ENCODE measurements around the gene RCOR1.
"Not testable (repeated sequence)": the region's sequence is repeated elsewhere in the genome, so short reads cannot be mapped to it uniquely, and the experiment has no call there.

Gene RCOR1

GRCh38 chr14:102608064-102608446 is 15.6 kb downstream of the RCOR1 start:
- H3K9ac ChIP-seq (ENCODE audit: low read depth in 1 of 2, low read length in 2 of 2), result no peak overlapping the region
- H3K4me1 ChIP-seq (ENCODE audit: control insufficient read depth in 1 of 2, insufficient read depth in 2 of 2, low read length in 2 of 2), result peaks cover 0 to 12% of the 10 kb centered on the region in 2 donors
- H3K27me3 ChIP-seq (ENCODE audit: control insufficient read depth in 1 of 2, insufficient read depth in 2 of 2, low read length in 2 of 2), result no peaks in the 10 kb centered on the region

GRCh38 chr14:102610968-102611811 is 18.7 kb downstream of the RCOR1 start:
- Histone ChIP-seq H3K4me3 (ENCODE audit: low read depth in 1 of 2, low read length in 2 of 2) (no peak overlapping the region), H3K27ac (ENCODE audit: low read depth, low read length) (no peak overlapping the region), H3K4me1 (ENCODE audit: control insufficient read depth in 1 of 2, insufficient read depth in 2 of 2, low read length in 2 of 2) (peaks cover 0 to 5% of the 10 kb centered on the region in 2 donors), H3K36me3 (ENCODE audit: control insufficient read depth in 1 of 2, insufficient read depth in 2 of 2, low read length in 2 of 2) (no peaks in the 10 kb centered on the region), H3K9me3 (ENCODE audit: control insufficient read depth in 1 of 2, low read length in 2 of 2) (no peaks in the 10 kb centered on the region), H3K9ac (ENCODE audit: low read depth in 1 of 2, low read length in 2 of 2) (no peak overlapping the region), H3K27me3 (ENCODE audit: control insufficient read depth in 1 of 2, insufficient read depth in 2 of 2, low read length in 2 of 2) (no peaks in the 10 kb centered on the region)

More at GRCh38 chr14:102608064-102608446, 15.6 kb downstream of the RCOR1 start:
- Histone ChIP-seq H3K36me3 (ENCODE audit: control insufficient read depth in 1 of 2, insufficient read depth in 2 of 2, low read length in 2 of 2) (no peaks in the 10 kb centered on the region), H3K27ac (ENCODE audit: low read depth, low read length) (no peak overlapping the region), H3K9me3 (ENCODE audit: control insufficient read depth in 1 of 2, low read length in 2 of 2) (no peaks in the 10 kb centered on the region), H3K4me3 (ENCODE audit: low read depth in 1 of 2, low read length in 2 of 2) (no peak overlapping the region)

GRCh38 chr14:102616318-102616717 is 23.9 kb downstream of the RCOR1 start:
- Histone ChIP-seq H3K9me3 (ENCODE audit: control insufficient read depth in 1 of 2, low read length in 2 of 2) (no peaks in the 10 kb centered on the region), H3K27me3 (ENCODE audit: control insufficient read depth in 1 of 2, insufficient read depth in 2 of 2, low read length in 2 of 2) (no peaks in the 10 kb centered on the region), H3K36me3 (ENCODE audit: control insufficient read depth in 1 of 2, insufficient read depth in 2 of 2, low read length in 2 of 2) (no peaks in the 10 kb centered on the region), H3K9ac (ENCODE audit: low read depth in 1 of 2, low read length in 2 of 2) (no peak overlapping the region), H3K27ac (ENCODE audit: low read depth, low read length) (no peak overlapping the region), H3K4me3 (ENCODE audit: low read depth in 1 of 2, low read length in 2 of 2) (no peak overlapping the region), H3K4me1 (ENCODE audit: control insufficient read depth in 1 of 2, insufficient read depth in 2 of 2, low read length in 2 of 2) (peaks cover 9 to 12% of the 10 kb centered on the region in 2 donors)

- Histone ChIP-seq H3K9ac (ENCODE audit: low read depth in 1 of 2, low read length in 2 of 2) (no peak overlapping the region), H3K4me1 (ENCODE audit: control insufficient read depth in 1 of 2, insufficient read depth in 2 of 2, low read length in 2 of 2) (peaks cover 8 to 9% of the 10 kb centered on the region in 2 donors), H3K27ac (ENCODE audit: low read depth, low read length) (no peak overlapping the region)
Observed at GRCh38 chr14:102616799-102617198, 24.4 kb downstream of the RCOR1 start.

GRCh38 chr14:102619012-102619411 is 26.6 kb downstream of the RCOR1 start:
- H3K9me3 ChIP-seq (ENCODE audit: control insufficient read depth in 1 of 2, low read length in 2 of 2); H3K27ac ChIP-seq (ENCODE audit: low read depth, low read length); H3K9ac ChIP-seq (ENCODE audit: low read depth in 1 of 2, low read length in 2 of 2); H3K4me3 ChIP-seq (ENCODE audit: low read depth in 1 of 2, low read length in 2 of 2); H3K4me1 ChIP-seq (ENCODE audit: control insufficient read depth in 1 of 2, insufficient read depth in 2 of 2, low read length in 2 of 2); H3K27me3 ChIP-seq (ENCODE audit: control insufficient read depth in 1 of 2, insufficient read depth in 2 of 2, low read length in 2 of 2); H3K36me3 ChIP-seq (ENCODE audit: control insufficient read depth in 1 of 2, insufficient read depth in 2 of 2, low read length in 2 of 2): not testable (repeated sequence)

More at GRCh38 chr14:102616799-102617198, 24.4 kb downstream of the RCOR1 start:
- H3K27me3 ChIP-seq (ENCODE audit: control insufficient read depth in 1 of 2, insufficient read depth in 2 of 2, low read length in 2 of 2), result no peaks in the 10 kb centered on the region
- H3K9me3 ChIP-seq (ENCODE audit: control insufficient read depth in 1 of 2, low read length in 2 of 2), result no peaks in the 10 kb centered on the region
- no peaks in the 10 kb centered on the region for H3K36me3 ChIP-seq (ENCODE audit: control insufficient read depth in 1 of 2, insufficient read depth in 2 of 2, low read length in 2 of 2)
- H3K4me3 ChIP-seq (ENCODE audit: low read depth in 1 of 2, low read length in 2 of 2), result no peak overlapping the region

DNA sequence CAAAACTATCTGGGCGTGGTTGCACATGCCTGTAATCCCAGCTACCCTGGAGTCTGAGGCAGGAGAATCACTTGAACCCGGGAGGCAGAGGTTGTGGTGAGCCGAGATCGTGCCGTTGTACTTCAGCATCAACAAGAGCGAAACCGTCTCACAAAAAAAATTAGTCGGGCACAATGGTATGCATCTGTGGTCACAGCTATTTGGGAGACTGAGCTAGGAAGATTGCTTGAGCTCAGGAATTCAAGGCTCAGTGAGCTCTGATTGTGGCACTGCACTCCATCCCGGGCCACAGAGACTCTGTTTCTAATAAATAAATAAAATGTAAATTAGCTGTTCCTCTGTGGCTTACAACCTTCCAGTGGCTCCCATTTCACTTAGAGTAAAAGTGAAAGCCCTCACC is 28.0 kb downstream of the RCOR1 start:
- H3K36me3 ChIP-seq (ENCODE audit: control insufficient read depth in 1 of 2, insufficient read depth in 2 of 2, low read length in 2 of 2), result no peaks in the 10 kb centered on the region

GRCh38 chr14:102622262-102622885 is 29.9 kb downstream of the RCOR1 start:
- Histone ChIP-seq H3K4me1 (ENCODE audit: control insufficient read depth in 1 of 2, insufficient read depth in 2 of 2, low read length in 2 of 2) (peaks cover 7 to 12% of the 10 kb centered on the region in 2 donors), H3K36me3 (ENCODE audit: control insufficient read depth in 1 of 2, insufficient read depth in 2 of 2, low read length in 2 of 2) (no peaks in the 10 kb centered on the region), H3K9ac (ENCODE audit: low read depth in 1 of 2, low read length in 2 of 2) (no peak overlapping the region), H3K27me3 (ENCODE audit: control insufficient read depth in 1 of 2, insufficient read depth in 2 of 2, low read length in 2 of 2) (no peaks in the 10 kb centered on the region), H3K9me3 (ENCODE audit: control insufficient read depth in 1 of 2, low read length in 2 of 2) (no peaks in the 10 kb centered on the region), H3K4me3 (ENCODE audit: low read depth in 1 of 2, low read length in 2 of 2) (no peak overlapping the region), H3K27ac (ENCODE audit: low read depth, low read length) (no peak overlapping the region)

More for the DNA sequence above, 28.0 kb downstream of the RCOR1 start:
- H3K4me3 ChIP-seq (ENCODE audit: low read depth in 1 of 2, low read length in 2 of 2), result no peak overlapping the region
- H3K27ac ChIP-seq (ENCODE audit: low read depth, low read length), result no peak overlapping the region
- H3K27me3 ChIP-seq (ENCODE audit: control insufficient read depth in 1 of 2, insufficient read depth in 2 of 2, low read length in 2 of 2), result no peaks in the 10 kb centered on the region
- no peaks in the 10 kb centered on the region for H3K9me3 ChIP-seq (ENCODE audit: control insufficient read depth in 1 of 2, low read length in 2 of 2)
- H3K4me1 ChIP-seq (ENCODE audit: control insufficient read depth in 1 of 2, insufficient read depth in 2 of 2, low read length in 2 of 2), result peaks cover 7 to 9% of the 10 kb centered on the region in 2 donors
- no peak overlapping the region for H3K9ac ChIP-seq (ENCODE audit: low read depth in 1 of 2, low read length in 2 of 2)

GRCh38 chr14:102624666-102625065 is 32.2 kb downstream of the RCOR1 start:
- Histone ChIP-seq H3K4me1 (ENCODE audit: control insufficient read depth in 1 of 2, insufficient read depth in 2 of 2, low read length in 2 of 2) (peaks cover 17 to 21% of the 10 kb centered on the region in 2 donors), H3K4me3 (ENCODE audit: low read depth in 1 of 2, low read length in 2 of 2) (no peak overlapping the region), H3K27me3 (ENCODE audit: control insufficient read depth in 1 of 2, insufficient read depth in 2 of 2, low read length in 2 of 2) (no peaks in the 10 kb centered on the region), H3K9ac (ENCODE audit: low read depth in 1 of 2, low read length in 2 of 2) (no peak overlapping the region), H3K9me3 (ENCODE audit: control insufficient read depth in 1 of 2, low read length in 2 of 2) (no peaks in the 10 kb centered on the region), H3K36me3 (ENCODE audit: control insufficient read depth in 1 of 2, insufficient read depth in 2 of 2, low read length in 2 of 2) (no peaks in the 10 kb centered on the region), H3K27ac (ENCODE audit: low read depth, low read length) (no peak overlapping the region)

DNA sequence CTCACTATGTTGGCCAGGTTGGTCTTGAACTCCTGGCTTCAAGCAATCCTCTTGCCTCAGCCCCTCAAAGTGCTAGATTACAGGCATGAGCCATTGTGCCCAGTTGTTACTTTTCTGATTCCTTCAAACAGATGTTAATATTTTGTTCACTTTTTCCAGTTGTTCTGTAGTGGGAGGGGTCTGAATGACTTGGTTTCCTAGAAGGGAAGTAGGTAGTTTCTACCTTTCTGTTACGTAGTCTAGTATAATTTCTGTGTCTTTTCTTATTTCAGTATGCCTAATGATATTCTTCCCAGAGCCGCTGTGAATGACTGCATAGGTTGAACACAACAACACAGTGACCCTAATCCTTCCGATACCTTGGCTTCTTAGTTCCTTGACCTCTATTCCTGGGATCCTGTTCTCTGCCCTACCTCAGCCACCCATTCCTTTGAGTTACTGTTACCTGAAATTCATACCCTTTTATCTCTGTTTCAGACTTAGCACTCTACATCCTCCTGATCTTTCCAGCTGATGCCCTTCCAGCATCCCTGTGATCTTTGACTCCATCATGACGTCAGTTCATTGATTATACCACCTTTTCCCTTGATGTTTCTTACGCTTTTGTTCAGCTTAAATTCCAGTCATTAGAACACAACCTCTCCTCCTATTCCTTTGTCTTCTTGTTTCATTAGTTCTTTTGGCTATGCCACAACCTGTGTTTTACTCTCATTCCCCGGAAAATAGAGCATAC is 33.3 kb downstream of the RCOR1 start:
- Histone ChIP-seq H3K4me1 (ENCODE audit: control insufficient read depth in 1 of 2, insufficient read depth in 2 of 2, low read length in 2 of 2) (peaks cover 24 to 25% of the 10 kb centered on the region in 2 donors), H3K27me3 (ENCODE audit: control insufficient read depth in 1 of 2, insufficient read depth in 2 of 2, low read length in 2 of 2) (no peaks in the 10 kb centered on the region)

DNA sequence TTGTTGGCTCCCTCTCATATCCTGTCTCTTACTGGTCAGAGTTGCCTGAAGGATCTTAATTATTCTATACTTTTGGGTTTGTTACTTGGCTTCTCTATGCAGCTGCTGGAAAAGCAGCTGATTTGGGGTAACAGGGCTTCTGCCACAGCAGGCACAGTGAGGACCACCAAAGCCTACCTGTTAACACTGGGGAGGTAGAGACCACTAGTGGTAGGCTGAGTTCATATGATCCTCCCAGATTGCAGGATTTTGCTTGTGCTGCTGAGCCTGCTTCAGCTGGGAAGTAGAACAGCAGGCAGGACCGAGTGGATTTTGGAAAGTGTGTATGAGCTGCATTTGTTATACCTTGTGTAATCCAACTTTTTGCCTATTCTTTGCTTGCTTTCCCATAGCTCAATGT is 34.1 kb downstream of the RCOR1 start:
- H3K4me3 ChIP-seq (ENCODE audit: low read depth in 1 of 2, low read length in 2 of 2), result no peak overlapping the region
- peaks cover 0 to 7% of the 10 kb centered on the region in 2 donors for H3K36me3 ChIP-seq (ENCODE audit: control insufficient read depth in 1 of 2, insufficient read depth in 2 of 2, low read length in 2 of 2)
- no peak overlapping the region for H3K27ac ChIP-seq (ENCODE audit: low read depth, low read length)
- H3K27me3 ChIP-seq (ENCODE audit: control insufficient read depth in 1 of 2, insufficient read depth in 2 of 2, low read length in 2 of 2), result no peaks in the 10 kb centered on the region
- H3K9me3 ChIP-seq (ENCODE audit: control insufficient read depth in 1 of 2, low read length in 2 of 2), result no peaks in the 10 kb centered on the region
- peaks cover 24 to 25% of the 10 kb centered on the region in 2 donors for H3K4me1 ChIP-seq (ENCODE audit: control insufficient read depth in 1 of 2, insufficient read depth in 2 of 2, low read length in 2 of 2)
- no peak overlapping the region for H3K9ac ChIP-seq (ENCODE audit: low read depth in 1 of 2, low read length in 2 of 2)

More for the DNA sequence above, 33.3 kb downstream of the RCOR1 start:
- H3K27ac ChIP-seq (ENCODE audit: low read depth, low read length), result no peak overlapping the region
- no peak overlapping the region for H3K9ac ChIP-seq (ENCODE audit: low read depth in 1 of 2, low read length in 2 of 2)
- peaks cover 0 to 6% of the 10 kb centered on the region in 2 donors for H3K36me3 ChIP-seq (ENCODE audit: control insufficient read depth in 1 of 2, insufficient read depth in 2 of 2, low read length in 2 of 2)
- H3K4me3 ChIP-seq (ENCODE audit: low read depth in 1 of 2, low read length in 2 of 2), result no peak overlapping the region
- no peaks in the 10 kb centered on the region for H3K9me3 ChIP-seq (ENCODE audit: control insufficient read depth in 1 of 2, low read length in 2 of 2)
